OCI-LY7 (cell line): ENCODE data around the gene MYBPC3. TPM values are rescaled to one million over a fixed set of nuclear protein-coding genes. Genes with fewer than 3 reads are reported as not detected.
A peak's percentile ranks its signal among the peaks of the same experiment; 100 is the strongest.

ENCODE experiments used
- BruUV-seq: library from RNA; stranded (reverse); fragments of 400-500 nt; replicated peaks from 2 replicates; lab custom pipeline; 2021; lab: Mats Ljungman, UMichigan
- CTCF ChIA-PET: fragments of 300-600 bp; sonication (Branson Sonifier 250); formaldehyde crosslinking; loops from one replicate; lab custom pipeline; 2022; ENCODE audit warnings: antibody characterized with exemption; ENCODE audit not compliant: unreplicated experiment; lab: Charles Lee
- POLR2A ChIA-PET: fragments of 300-600 bp; sonication (Branson Sonifier 250); formaldehyde crosslinking; loops from one replicate; lab custom pipeline; 2022; ENCODE audit warnings: antibody characterized with exemption; lab: Charles Lee
- DNase-seq: peaks from one replicate; pipeline ENCODE4 v3.0.0-alpha.2; 2015; ENCODE audit warnings: low spot score
- H2AFZ ChIP-seq: fragments of 200-600 bp; sonication (generic), shearing (Covaris generic); 2 replicates; pipeline ENCODE4 v1.6.1; 2014; ENCODE audit warnings: mild to moderate bottlenecking, antibody characterized with exemption, low read length, moderate library complexity
- H3K27ac ChIP-seq: fragments of 200-600 bp; sonication (generic); 2 replicates; pipeline ENCODE4 v1.5.1; 2014; ENCODE audit warnings: mixed run types, low read depth, mild to moderate bottlenecking, moderate library complexity, low read length, inconsistent platforms; ENCODE audit not compliant: poor library complexity, severe bottlenecking
- H3K36me3 ChIP-seq: fragments of 200-600 bp; sonication (generic); 2 replicates; pipeline ENCODE4 v1.6.1; 2014; ENCODE audit warnings: mild to moderate bottlenecking, antibody characterized with exemption, low read length, moderate library complexity, mixed read lengths; ENCODE audit not compliant: insufficient read depth
- H3K4me1 ChIP-seq: fragments of 200-600 bp; sonication (generic); 2 replicates; pipeline ENCODE4 v1.5.1; 2014; ENCODE audit warnings: mild to moderate bottlenecking, low read length; ENCODE audit not compliant: insufficient read depth, poor library complexity, severe bottlenecking
- H3K4me2 ChIP-seq: fragments of 200-600 bp; sonication (generic); 2 replicates; pipeline ENCODE4 v1.6.1; 2014; ENCODE audit warnings: mild to moderate bottlenecking, low read length
- H3K4me3 ChIP-seq: fragments of 200-600 bp; sonication (generic); 2 replicates; pipeline ENCODE4 v1.5.1; 2014; ENCODE audit warnings: mild to moderate bottlenecking, low read depth, low read length; ENCODE audit not compliant: poor library complexity, severe bottlenecking
- H3K79me2 ChIP-seq: fragments of 200-600 bp; sonication (generic); 2 replicates; pipeline ENCODE4 v1.6.1; 2016; ENCODE audit warnings: low read depth, mild to moderate bottlenecking, low read length, moderate library complexity, mixed read lengths; ENCODE audit not compliant: insufficient read depth
- H3K9me2 ChIP-seq: fragments of 200-600 bp; sonication (generic); 2 replicates; pipeline ENCODE4 v1.6.1; 2016; ENCODE audit warnings: mild to moderate bottlenecking, low read length, mixed read lengths; ENCODE audit not compliant: insufficient read depth
- H3K9me3 ChIP-seq: fragments of 200-600 bp; sonication (generic); 2 replicates; pipeline ENCODE4 v1.6.1; 2014; ENCODE audit warnings: mild to moderate bottlenecking, mixed run types, low read length, mixed read lengths
- H4K20me1 ChIP-seq: fragments of 200-600 bp; sonication (generic); 2 replicates; pipeline ENCODE4 v1.6.1; 2014; ENCODE audit warnings: mild to moderate bottlenecking, antibody characterized with exemption, low read length, moderate library complexity, mixed read lengths; ENCODE audit not compliant: insufficient read depth
- EZH2phosphoT487 ChIP-seq: fragments of 200-600 bp; sonication (generic); IDR thresholded peaks from 2 replicates; pipeline ENCODE4 v1.6.1; 2018; ENCODE audit warnings: low read depth, borderline replicate concordance, mild to moderate bottlenecking, mixed run types, antibody characterized with exemption, low read length, moderate library complexity, mixed read lengths
- intact Hi-C: fragments of 100-400 bp; cut with micrococcal nuclease; formaldehyde crosslinking; loops from one replicate; pipeline ENCODE4 v1.10.0; 2022; ENCODE audit not compliant: unreplicated experiment
- total RNA-seq, 2 experiments: library from RNA; depleted of rRNA in 1 of 2; stranded (reverse); fragments of >200 nt in 1 of 2; shearing (Covaris generic) in 1 of 2; gene quantifications; 2 replicates each; pipeline ENCODE4 v1.2.3, GENCODE V29; 2014 to 2022
- TF ChIP-seq, protein P1 (sequence below): fragments of 200-600 bp; sonication (generic); conservative IDR thresholded peaks from 2 replicates; pipeline ENCODE4 v1.5.1; 2014; ENCODE audit warnings: mild to moderate bottlenecking, antibody characterized with exemption, low read length, moderate library complexity, mixed read lengths

Gene MYBPC3
- total RNA-seq, 2 experiments from 2014 or later = 0.25 to 0.29 TPM

DNA sequence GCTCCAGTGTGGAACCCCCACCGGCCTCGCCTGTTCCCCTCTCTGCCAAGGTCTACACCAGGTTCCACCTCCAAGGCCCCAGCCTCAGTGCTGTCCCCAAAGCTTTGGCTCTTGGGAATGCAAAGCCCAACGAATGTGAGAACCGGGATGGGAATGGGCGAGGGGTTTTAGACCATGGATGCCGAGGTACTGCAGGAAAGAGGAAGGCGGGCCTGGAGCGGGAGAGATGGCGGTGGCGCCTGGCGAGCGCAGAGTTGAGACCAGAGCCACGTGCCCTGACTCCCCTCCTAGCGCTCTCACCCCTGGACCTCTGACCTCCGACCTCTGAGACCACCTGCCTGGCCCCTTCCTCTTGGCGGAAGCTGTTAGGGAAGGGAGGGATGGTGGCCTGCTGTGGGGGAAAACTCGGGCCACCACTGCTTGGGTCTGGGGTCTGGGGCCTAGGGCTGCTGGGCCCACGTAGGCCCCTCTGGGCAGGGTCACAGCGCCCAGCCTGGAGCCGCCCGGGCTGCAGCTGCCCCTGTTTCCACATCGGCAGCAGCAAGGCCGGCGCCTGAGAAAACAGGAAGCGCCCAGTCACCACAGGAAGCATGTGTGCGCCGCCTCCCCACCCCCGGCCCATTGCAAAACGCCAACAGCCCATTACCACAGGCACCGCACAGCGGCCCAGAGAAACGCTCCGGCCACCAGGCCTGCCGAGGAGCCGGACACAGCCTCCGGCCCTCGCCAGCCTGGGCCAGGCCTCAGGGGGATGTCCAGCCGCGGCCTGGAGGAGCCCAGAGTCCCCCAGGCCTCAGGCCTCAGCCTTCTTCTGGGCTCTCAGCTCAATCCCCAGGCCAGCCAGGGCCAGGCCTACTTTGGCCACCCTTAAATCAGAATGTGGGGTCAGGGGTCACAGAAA lies 42.1 kb upstream of the MYBPC3 start:
- ChIA-PET CTCF (interaction anchor here (0.7 to 1.0 kb wide), 2 partner anchors 9 to 73 kb away, joined by 3 read pairs; no protein-coding TSS in a partner anchor), POLR2A (interaction anchor here (0.7 to 1.3 kb wide), 2 partner anchors 12 to 16 kb away, joined by 3 to 4 read pairs; no protein-coding TSS in a partner anchor)
- intact Hi-C loops = loop anchor here (10.0 kb wide), 1 partner anchor 630 kb away; no protein-coding TSS in a partner anchor
- peak; percentile 88 for DNase-seq
- H3K4me3 ChIP-seq = peak overlapping the region; percentile 54
- H3K36me3 ChIP-seq = no peaks in the 10 kb centered on the region
- H3K4me2 ChIP-seq = peak overlapping the region; percentile 76
- no peaks in the 10 kb centered on the region for H4K20me1 ChIP-seq
- no peaks in the 10 kb centered on the region for H3K9me2 ChIP-seq
- H3K4me1 ChIP-seq = peaks cover 69% of the 10 kb centered on the region
- no peaks in the 10 kb centered on the region for H3K9me3 ChIP-seq
- peak overlapping the region; percentile 82 for H3K27ac ChIP-seq
- no peak for TF ChIP-seq EZH2phosphoT487
- TF ChIP-seq, protein P1, sequence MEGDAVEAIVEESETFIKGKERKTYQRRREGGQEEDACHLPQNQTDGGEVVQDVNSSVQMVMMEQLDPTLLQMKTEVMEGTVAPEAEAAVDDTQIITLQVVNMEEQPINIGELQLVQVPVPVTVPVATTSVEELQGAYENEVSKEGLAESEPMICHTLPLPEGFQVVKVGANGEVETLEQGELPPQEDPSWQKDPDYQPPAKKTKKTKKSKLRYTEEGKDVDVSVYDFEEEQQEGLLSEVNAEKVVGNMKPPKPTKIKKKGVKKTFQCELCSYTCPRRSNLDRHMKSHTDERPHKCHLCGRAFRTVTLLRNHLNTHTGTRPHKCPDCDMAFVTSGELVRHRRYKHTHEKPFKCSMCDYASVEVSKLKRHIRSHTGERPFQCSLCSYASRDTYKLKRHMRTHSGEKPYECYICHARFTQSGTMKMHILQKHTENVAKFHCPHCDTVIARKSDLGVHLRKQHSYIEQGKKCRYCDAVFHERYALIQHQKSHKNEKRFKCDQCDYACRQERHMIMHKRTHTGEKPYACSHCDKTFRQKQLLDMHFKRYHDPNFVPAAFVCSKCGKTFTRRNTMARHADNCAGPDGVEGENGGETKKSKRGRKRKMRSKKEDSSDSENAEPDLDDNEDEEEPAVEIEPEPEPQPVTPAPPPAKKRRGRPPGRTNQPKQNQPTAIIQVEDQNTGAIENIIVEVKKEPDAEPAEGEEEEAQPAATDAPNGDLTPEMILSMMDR = no peak
- no TSS peak for BruUV-seq
- no peaks in the 10 kb centered on the region for H3K79me2 ChIP-seq
- peak overlapping the region; percentile 35; the same call in 1 of the 2 replicates for H2AFZ ChIP-seq

DNA sequence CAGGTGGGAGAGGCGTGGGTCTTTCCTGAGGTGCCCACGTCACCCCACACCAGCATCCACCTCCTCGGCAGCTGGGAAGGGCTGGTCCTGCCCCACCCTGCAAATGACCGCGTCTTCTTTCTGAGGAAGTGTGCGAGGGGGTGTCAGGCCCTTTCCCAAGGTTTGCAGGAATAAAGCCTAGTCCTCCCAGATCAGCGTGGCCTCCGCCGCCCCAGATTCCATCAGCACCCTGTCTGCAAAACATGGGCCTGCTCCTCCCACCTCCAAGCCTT lies 41.5 kb upstream of the MYBPC3 start:
- no peaks in the 10 kb centered on the region for H3K9me2 ChIP-seq
- H3K4me1 ChIP-seq = peaks cover 63% of the 10 kb centered on the region
- H3K4me3 ChIP-seq = no peak overlapping the region
- H4K20me1 ChIP-seq = no peaks in the 10 kb centered on the region
- no peaks in the 10 kb centered on the region for H3K36me3 ChIP-seq
- H3K79me2 ChIP-seq = no peaks in the 10 kb centered on the region
- H3K9me3 ChIP-seq = no peaks in the 10 kb centered on the region
- CTCF ChIA-PET = interaction anchor here (1.0 to 1.6 kb wide), 2 partner anchors 9 to 15 kb away, joined by 3 to 4 read pairs; partner anchors contain the start of gene SPI1
- no TSS peak for BruUV-seq
- TF ChIP-seq, protein P1 = no peak
- TF ChIP-seq EZH2phosphoT487 = no peak
- intact Hi-C loops = loop anchor here (10.0 kb wide), 1 partner anchor 631 kb away; no protein-coding TSS in a partner anchor
- POLR2A ChIA-PET = interaction anchor here (1.2 to 2.9 kb wide), 3 partner anchors 9 to 15 kb away, joined by 3 to 19 read pairs (median 5); partner anchors contain the start of gene SPI1
- DNase-seq = no peak
- no peak overlapping the region; the same call in 1 of the 2 replicates for H2AFZ ChIP-seq
- H3K27ac ChIP-seq = peak overlapping the region; percentile 82
- peak overlapping the region; percentile 76 for H3K4me2 ChIP-seq
